Heart left ventricle (tissue), 13 donors: ENCODE results near the gene ZBTB7C.

Experiments used
- POLR2A ChIP-seq, 2 donors: fragments of 450-650 bp; IDR thresholded peaks; one replicate each; pipeline ENCODE4 v1.6.1; 2017; ENCODE audit warnings: antibody characterized with exemption in 2 of 2, mild to moderate bottlenecking in 2 of 2, moderate library complexity in 2 of 2
- TF ChIP-seq, protein P1 (sequence below), 12 donors: fragments of 200-600 bp; sonication (generic) in 4 of 12; IDR thresholded peaks; one replicate each; pipeline versions ENCODE4 v1.5.0 to v1.8.0; 2018 to 2022; ENCODE audit warnings: antibody characterized with exemption in 12 of 12, mild to moderate bottlenecking in 5 of 12
- donor health status: ischemic (EF 13 %, LVEDD 7.1; RV severe dilation, severe dysfunction).
- donor health status: DM: no; HTN: yes; CAD: no.
- donor health status: DM: no; HTN: no; CAD: no.
- donor health status: ischemic (EF 25% LVEDD 6.9; RV normal size, moderate dysfunction).
- donor health status: ischemic (EF 25% LVEDD 5.7; RV mildly dilated, moderate dysfunction).
- donor health status: ischemic (EF 35%, LVEDD 5.7; RV mildly dilated, moderate dysfunction).
- donor health status: nonischemic (EF 11% LVEDD 7.7; RV severe dilation, severe dysfunction).
- donor health status: DM: yes; HTN: yes; CAD: no.
- donor health status: PGD.
- donor health status: ischemic (EF 29% LVEDD 5.4; RV normal size, mild dysfunction).
- donor health status: nonischemic (EF 23%, LVEDD 6.1; RV moderate dilation, normal function).

DNA sequence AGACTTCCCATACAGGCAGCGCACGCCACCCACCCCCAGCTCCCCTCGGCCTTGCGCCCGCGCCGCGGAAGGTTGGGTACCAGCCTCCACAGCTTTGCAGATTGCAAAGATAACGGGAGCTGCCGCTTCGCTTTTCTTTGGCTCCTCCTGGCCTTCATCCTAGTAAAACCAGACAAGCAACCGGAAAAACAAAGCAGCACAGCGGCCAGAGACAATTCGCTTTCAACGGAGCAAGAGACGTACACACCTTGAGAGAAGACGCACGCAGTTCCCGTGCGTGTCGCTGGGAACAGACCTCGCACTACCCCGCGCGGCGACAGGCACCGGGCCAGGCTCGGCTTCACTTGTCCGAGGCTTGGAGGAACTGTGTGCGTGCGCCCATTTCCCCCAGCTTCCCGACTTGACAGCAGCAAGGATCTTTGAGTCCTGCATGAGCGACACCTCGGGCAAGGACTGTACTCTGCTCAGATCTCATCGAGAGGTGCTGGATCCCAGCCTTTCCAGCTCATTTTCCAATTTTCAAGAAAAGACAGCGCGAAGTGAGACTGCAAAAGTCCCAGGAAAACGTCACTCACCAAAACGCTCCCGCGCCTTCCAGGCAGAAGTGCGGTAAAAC is 964 bp downstream of the ZBTB7C start:
- TF ChIP-seq POLR2A (IDR thresholded peaks at IDR 0.05) = no peak
- TF ChIP-seq, protein P1, sequence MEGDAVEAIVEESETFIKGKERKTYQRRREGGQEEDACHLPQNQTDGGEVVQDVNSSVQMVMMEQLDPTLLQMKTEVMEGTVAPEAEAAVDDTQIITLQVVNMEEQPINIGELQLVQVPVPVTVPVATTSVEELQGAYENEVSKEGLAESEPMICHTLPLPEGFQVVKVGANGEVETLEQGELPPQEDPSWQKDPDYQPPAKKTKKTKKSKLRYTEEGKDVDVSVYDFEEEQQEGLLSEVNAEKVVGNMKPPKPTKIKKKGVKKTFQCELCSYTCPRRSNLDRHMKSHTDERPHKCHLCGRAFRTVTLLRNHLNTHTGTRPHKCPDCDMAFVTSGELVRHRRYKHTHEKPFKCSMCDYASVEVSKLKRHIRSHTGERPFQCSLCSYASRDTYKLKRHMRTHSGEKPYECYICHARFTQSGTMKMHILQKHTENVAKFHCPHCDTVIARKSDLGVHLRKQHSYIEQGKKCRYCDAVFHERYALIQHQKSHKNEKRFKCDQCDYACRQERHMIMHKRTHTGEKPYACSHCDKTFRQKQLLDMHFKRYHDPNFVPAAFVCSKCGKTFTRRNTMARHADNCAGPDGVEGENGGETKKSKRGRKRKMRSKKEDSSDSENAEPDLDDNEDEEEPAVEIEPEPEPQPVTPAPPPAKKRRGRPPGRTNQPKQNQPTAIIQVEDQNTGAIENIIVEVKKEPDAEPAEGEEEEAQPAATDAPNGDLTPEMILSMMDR (IDR thresholded peaks at IDR 0.05) = no peak
